GM06990 (cell line): ENCODE results near the gene ZBTB17.

Experiments
- DNase-seq: peaks from one replicate; pipeline ENCODE4 v3.0.0-alpha.2; 2011; ENCODE audit not compliant: insufficient read length; ENCODE audit errors: extremely low read depth
- H3K27me3 ChIP-seq: replicated peaks from 2 replicates; pipeline ENCODE4 v1.6.0; 2011; ENCODE audit warnings: low read length; ENCODE audit not compliant: control insufficient read depth, insufficient read depth
- H3K36me3 ChIP-seq: 2 replicates; pipeline ENCODE4 v1.5.1; 2011; ENCODE audit warnings: low read length; ENCODE audit not compliant: control insufficient read depth, insufficient read depth
- H3K4me3 ChIP-seq: replicated peaks from 2 replicates; pipeline ENCODE4 v1.5.1; 2011; ENCODE audit warnings: low read depth, mild to moderate bottlenecking, control low read depth, low read length
- TF ChIP-seq, protein P1 (sequence below): IDR thresholded peaks from 2 replicates; pipeline ENCODE4 v1.5.1; 2011; ENCODE audit warnings: low read length, control low read depth, mild to moderate bottlenecking, inconsistent platforms; ENCODE audit not compliant: insufficient read depth, poor library complexity, severe bottlenecking

ZBTB17 gene

DNA sequence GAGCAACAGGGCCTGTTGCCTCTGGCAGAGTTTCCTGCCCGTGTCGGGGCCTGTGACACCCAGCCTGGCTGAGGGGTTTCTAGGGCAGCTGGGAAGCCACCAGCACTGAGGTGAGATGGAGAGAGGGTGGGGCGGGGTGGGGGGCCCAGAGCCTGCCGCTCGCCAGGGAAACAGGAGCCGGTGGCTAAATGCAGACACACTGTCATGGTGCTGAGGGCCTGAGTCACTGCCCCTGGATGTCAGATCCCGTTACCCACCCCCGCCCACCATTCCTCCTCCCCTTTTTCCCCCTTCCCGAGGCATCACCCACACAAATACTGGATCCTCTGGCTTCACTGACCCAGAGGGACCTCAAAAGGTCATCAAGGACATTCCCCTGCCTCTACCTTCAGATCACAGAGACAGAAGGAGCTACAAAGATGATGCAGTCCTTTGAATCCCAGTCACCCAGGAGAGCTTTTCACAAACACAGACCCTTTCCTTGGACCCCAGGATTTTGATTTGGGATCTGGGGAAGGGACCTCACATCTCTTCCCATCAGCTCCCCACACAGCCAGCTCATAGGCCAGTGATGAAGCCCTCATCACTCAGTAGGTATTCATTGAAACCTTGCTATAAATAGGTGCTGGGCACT, 43.9 kb upstream of the ZBTB17 start:
- Histone ChIP-seq H3K27me3 (peaks cover 5% of the 10 kb centered on the region; the same call in 1 of the 2 replicates), H3K36me3 (no peaks in the 10 kb centered on the region), H3K4me3 (no peak overlapping the region)
- TF ChIP-seq, protein P1, sequence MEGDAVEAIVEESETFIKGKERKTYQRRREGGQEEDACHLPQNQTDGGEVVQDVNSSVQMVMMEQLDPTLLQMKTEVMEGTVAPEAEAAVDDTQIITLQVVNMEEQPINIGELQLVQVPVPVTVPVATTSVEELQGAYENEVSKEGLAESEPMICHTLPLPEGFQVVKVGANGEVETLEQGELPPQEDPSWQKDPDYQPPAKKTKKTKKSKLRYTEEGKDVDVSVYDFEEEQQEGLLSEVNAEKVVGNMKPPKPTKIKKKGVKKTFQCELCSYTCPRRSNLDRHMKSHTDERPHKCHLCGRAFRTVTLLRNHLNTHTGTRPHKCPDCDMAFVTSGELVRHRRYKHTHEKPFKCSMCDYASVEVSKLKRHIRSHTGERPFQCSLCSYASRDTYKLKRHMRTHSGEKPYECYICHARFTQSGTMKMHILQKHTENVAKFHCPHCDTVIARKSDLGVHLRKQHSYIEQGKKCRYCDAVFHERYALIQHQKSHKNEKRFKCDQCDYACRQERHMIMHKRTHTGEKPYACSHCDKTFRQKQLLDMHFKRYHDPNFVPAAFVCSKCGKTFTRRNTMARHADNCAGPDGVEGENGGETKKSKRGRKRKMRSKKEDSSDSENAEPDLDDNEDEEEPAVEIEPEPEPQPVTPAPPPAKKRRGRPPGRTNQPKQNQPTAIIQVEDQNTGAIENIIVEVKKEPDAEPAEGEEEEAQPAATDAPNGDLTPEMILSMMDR, result no peak
- no peak for DNase-seq

DNA sequence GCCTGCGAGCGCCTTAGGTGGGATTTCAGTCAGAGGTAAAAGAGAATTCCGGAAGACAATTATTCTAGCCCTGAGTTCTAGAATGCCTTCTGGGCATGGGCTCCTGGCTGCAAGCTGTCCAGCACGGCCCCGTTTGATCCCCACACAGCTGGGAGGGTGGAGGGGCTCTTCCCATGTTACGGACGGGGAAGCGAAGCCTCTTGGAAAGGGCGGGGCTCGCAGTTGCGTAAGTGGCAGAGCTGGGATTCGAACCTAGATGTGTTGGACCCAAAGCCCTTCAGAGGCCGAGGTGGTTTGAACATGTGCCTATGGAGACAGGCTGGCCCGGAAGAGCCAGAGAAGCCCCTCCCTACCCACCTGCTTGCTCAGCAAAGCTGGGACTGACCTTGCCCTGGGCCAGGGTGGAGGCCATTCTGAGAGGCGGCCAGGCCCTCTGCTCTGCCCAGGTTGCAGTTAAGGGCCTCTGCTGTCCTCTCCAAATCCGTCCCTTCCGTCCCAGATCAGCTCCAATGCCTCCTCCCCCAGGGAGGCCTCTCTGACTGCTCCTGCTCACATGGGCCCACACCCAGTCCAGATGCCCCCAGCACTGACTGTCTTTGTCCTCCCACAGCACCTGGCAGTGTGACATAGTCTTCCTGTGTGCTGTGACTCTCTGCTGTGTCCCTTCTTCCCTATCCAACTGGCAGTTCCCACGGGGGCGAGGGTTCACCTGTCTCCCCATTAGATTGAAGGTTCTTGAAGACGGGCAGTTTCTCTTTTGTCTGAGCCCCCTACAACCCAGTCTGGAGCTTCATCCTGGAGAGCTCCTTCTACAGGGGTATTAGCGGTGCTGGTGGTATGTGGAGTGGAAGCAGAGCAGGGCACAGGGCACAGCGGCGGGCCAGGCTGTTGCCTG, 43.1 kb upstream of the ZBTB17 start:
- peaks cover 5% of the 10 kb centered on the region; the same call in 1 of the 2 replicates for H3K27me3 ChIP-seq
- no peak for DNase-seq
- H3K4me3 ChIP-seq, result no peak overlapping the region
- TF ChIP-seq, protein P1, result no peak
- no peaks in the 10 kb centered on the region for H3K36me3 ChIP-seq

DNA sequence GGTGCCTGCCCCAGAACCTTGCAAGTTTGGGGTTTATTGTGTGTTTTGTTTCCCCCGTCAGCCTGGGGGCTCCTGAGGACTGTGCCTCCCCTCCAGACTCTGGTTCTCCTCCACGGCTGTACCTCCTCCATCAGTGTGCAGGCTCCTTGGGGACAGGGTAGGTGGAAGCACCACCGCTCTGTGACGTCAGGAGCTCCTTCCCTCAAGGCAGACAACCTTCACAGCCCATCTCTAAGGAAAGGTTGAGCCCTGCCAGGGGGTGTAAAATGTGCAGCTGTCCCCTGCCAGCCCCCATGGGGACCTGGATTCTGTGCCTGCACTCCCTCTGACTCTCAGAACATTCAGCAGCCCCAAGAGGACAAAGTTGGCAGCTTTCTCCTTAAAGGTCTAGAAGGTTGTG, 42.4 kb upstream of the ZBTB17 start:
- TF ChIP-seq, protein P1, result no peak
- no peak for DNase-seq
- Histone ChIP-seq H3K4me3 (no peak overlapping the region), H3K36me3 (no peaks in the 10 kb centered on the region), H3K27me3 (peaks cover 5% of the 10 kb centered on the region; the same call in 1 of the 2 replicates)

DNA sequence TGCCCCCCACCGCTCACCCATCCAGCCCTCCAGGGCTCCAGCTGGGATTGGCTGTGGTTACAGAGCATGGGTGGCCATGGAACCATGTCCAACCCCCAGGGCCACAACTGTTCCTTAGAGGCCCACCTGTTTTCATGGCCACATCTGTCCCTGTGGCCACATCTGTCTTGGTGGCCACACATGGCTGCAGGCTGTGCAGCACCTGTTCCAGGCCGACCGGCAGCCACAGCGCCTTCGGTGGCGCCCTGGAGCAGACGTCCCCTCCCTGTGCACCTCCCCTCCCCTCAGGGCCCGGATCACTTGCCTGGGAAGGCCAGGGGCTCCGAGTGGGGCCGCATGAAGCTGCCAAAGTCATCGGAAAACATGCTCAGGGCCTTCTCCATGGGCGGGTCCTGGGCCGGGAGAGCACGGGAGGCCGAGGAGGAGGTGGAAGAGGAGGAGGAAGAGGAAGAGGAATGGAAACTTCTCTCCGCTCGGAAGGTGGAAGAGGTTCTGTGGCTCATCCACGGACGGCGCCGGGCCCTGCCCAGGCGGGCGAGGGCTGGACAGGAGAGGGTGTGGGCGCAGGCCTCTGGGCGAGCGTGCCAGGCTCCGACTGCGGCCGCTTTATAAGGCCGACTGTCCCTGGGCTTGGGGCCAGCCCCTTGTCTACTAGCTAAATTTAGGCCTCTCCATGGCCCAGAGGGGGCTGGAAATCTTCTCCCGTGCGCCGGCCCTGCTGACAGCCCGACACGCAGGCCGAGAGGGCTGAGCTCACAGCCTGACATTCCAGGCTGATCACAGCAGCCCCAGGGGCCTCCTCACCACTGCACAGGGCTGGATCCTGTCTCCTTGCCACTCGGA, 41.8 kb upstream of the ZBTB17 start, which contains the start of gene HSPB7:
HSPB7 (minus strand) TSS at position 583 of the 843 bp plus-strand sequence; CDS start at position 503, 80 bp downstream.
- TF ChIP-seq, protein P1, result peak; percentile 16
- no peaks in the 10 kb centered on the region for H3K36me3 ChIP-seq
- H3K4me3 ChIP-seq, result no peak within 1 kb of the TSS
- DNase-seq, result no peak
- peaks cover 5% of the 10 kb centered on the region; the same call in 1 of the 2 replicates for H3K27me3 ChIP-seq

DNA sequence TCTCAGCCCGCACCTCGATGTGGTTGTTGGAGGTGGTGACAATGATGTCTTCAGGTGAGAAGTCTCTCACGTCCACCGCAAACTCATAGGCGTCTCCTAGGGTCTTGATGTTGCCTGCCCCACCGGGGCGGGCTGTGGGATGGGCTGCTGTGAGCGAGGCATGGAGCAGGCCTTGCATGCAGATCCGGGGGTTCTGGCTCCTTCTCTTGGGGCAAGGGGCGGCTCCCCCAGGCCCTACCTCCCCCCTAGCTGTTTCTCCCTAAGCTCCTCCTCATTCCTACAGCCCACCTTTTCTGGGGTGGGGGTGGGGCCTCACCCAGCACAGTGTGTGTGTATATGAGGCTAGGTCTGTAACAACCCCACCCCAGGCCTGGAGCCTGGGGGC, 41.2 kb upstream of the ZBTB17 start:
- H3K4me3 ChIP-seq, result no peak overlapping the region
- TF ChIP-seq, protein P1, result no peak
- H3K36me3 ChIP-seq, result no peaks in the 10 kb centered on the region
- H3K27me3 ChIP-seq, result peaks cover 4% of the 10 kb centered on the region; the same call in 1 of the 2 replicates
- no peak for DNase-seq
